B cell (primary cell): Measurements from ENCODE around the gene SHLD2. TPM values are rescaled to one million over a fixed set of nuclear protein-coding genes. Genes with fewer than 3 reads are reported as not detected.

Source experiments
- ATAC-seq: fragments of 200-7000 bp; cut with Tn5 transposase; one replicate; pipeline ENCODE4 v1.10.0; 2021; ENCODE audit warnings: low read depth, mild to moderate bottlenecking, moderate number of reproducible peaks, moderate library complexity
- CTCF ChIA-PET: fragments of 350-600 bp; sonication (Branson Sonifier 250); formaldehyde crosslinking; loops from one replicate; lab custom pipeline; 2021; ENCODE audit warnings: antibody characterized with exemption, inconsistent platforms; lab: Charles Lee
- POLR2A ChIA-PET: fragments of 350-600 bp; sonication (Branson Sonifier 250); formaldehyde crosslinking; loops from one replicate; lab custom pipeline; 2021; ENCODE audit warnings: antibody characterized with exemption; lab: Charles Lee
- DNase-seq: peaks from one replicate; pipeline ENCODE4 v3.0.0; 2013
- H2AFZ ChIP-seq: 2 replicates; pipeline ENCODE4 v1.6.1; 2012; ENCODE audit warnings: mild to moderate bottlenecking, low read depth, low read length; ENCODE audit not compliant: insufficient read depth, poor library complexity, severe bottlenecking
- H3K27ac ChIP-seq, 2 donors: 1 replicate in 1 of 2; 2 replicates in 1 of 2; pipeline ENCODE4 v1.5.1; 2012 to 2013; ENCODE audit warnings: low read length in 2 of 2, mild to moderate bottlenecking in 2 of 2, moderate library complexity in 1 of 2
- H3K27me3 ChIP-seq, 4 experiments: fragments of 200-600 bp in 1 of 4; sonication (generic) in 1 of 4; replicated peaks in 1 of 4; 1 replicate in 2 of 4; 2 replicates in 2 of 4; pipeline versions ENCODE4 v1.6.1 to v1.7.0; 2013 to 2016; ENCODE audit warnings: low read length in 3 of 4, mild to moderate bottlenecking in 2 of 4, mixed read lengths in 1 of 4, moderate library complexity in 1 of 4; ENCODE audit not compliant: insufficient read depth in 4 of 4, control insufficient read depth in 3 of 4; ENCODE audit errors: control extremely low read depth in 1 of 4
- H3K36me3 ChIP-seq, 2 experiments: replicated peaks in 1 of 2; 1 replicate in 1 of 2; 2 replicates in 1 of 2; pipeline versions ENCODE4 v1.6.1 to v1.7.1; 2013; ENCODE audit warnings: low read length in 1 of 2; ENCODE audit not compliant: insufficient read depth in 2 of 2, control insufficient read depth in 1 of 2; ENCODE audit errors: control extremely low read depth in 1 of 2, extremely low read depth in 1 of 2
- H3K4me1 ChIP-seq, 2 donors: fragments of 200-600 bp in 1 of 2; sonication (generic) in 1 of 2; 1 replicate in 1 of 2; 2 replicates in 1 of 2; pipeline versions ENCODE4 v1.5.1 to v1.6.1; 2013 to 2017; ENCODE audit warnings: low read length in 2 of 2; ENCODE audit not compliant: control insufficient read depth in 2 of 2, insufficient read depth in 2 of 2
- H3K4me2 ChIP-seq: replicated peaks from 2 replicates; pipeline ENCODE3; 2012; ENCODE audit warnings: mild to moderate bottlenecking, low read depth, low read length; ENCODE audit not compliant: poor library complexity, severe bottlenecking
- H3K4me3 ChIP-seq, 5 experiments: fragments of 200-600 bp in 1 of 5; sonication (generic) in 1 of 5; 1 replicate in 3 of 5; 2 replicates in 2 of 5; pipeline versions ENCODE4 v1.5.1 to v1.7.0; 2011 to 2016; ENCODE audit warnings: low read length in 4 of 5, mild to moderate bottlenecking in 4 of 5, low read depth in 2 of 5, control low read depth in 1 of 5, moderate library complexity in 1 of 5; ENCODE audit not compliant: insufficient read depth in 1 of 5; ENCODE audit errors: control extremely low read depth in 1 of 5, extremely low read depth in 1 of 5
- H3K79me2 ChIP-seq: fragments of 200-600 bp; sonication (generic); one replicate; pipeline ENCODE4 v1.6.0; 2016; ENCODE audit warnings: low read length; ENCODE audit not compliant: control insufficient read depth, insufficient read depth
- H3K9ac ChIP-seq: fragments of 200-600 bp; sonication (generic); 2 replicates; pipeline ENCODE4 v1.6.1; 2017; ENCODE audit warnings: mild to moderate bottlenecking, low read length, moderate library complexity
- H3K9me3 ChIP-seq, 3 donors: one replicate each; pipeline versions ENCODE4 v1.6.1 to v1.7.1; 2013; ENCODE audit warnings: low read length in 2 of 3; ENCODE audit not compliant: control insufficient read depth in 2 of 3, insufficient read depth in 1 of 3; ENCODE audit errors: control extremely low read depth in 1 of 3
- H4K20me1 ChIP-seq: 2 replicates; pipeline ENCODE4 v1.6.0; 2012; ENCODE audit warnings: mild to moderate bottlenecking, low read length; ENCODE audit not compliant: insufficient read depth, control insufficient read depth, poor library complexity, severe bottlenecking
- H3K27ac Mint-ChIP-seq: one replicate; pipeline ENCODE4 v1.8.0; 2021; ENCODE audit warnings: mixed read lengths
- H3K27me3 Mint-ChIP-seq: one replicate; pipeline ENCODE4 v1.8.0; 2021; ENCODE audit warnings: mixed read lengths
- H3K4me1 Mint-ChIP-seq: one replicate; pipeline ENCODE4 v1.8.0; 2021; ENCODE audit warnings: mixed read lengths
- H3K4me3 Mint-ChIP-seq: one replicate; pipeline ENCODE4 v1.8.0; 2021; ENCODE audit warnings: mixed read lengths
- H3K9me3 Mint-ChIP-seq: one replicate; pipeline ENCODE4 v1.8.0; 2022; ENCODE audit warnings: mixed read lengths; ENCODE audit not compliant: insufficient read depth
- EZH2 ChIP-seq: IDR thresholded peaks from 2 replicates; pipeline ENCODE4 v1.6.1; 2012; ENCODE audit warnings: borderline replicate concordance, low read depth, mild to moderate bottlenecking, moderate library complexity, low read length; ENCODE audit not compliant: insufficient read depth, poor library complexity, severe bottlenecking
- WGBS: methylation state at CpG from one replicate; pipeline ENCODE4 v1.1.5; 2013; ENCODE audit warnings: missing lambda C conversion rate; ENCODE audit not compliant: insufficient coverage; 5-methylcytosine and 5-hydroxymethylcytosine counted together
- intact Hi-C: fragments of 100-400 bp; cut with micrococcal nuclease; formaldehyde crosslinking; loops from one replicate; pipeline ENCODE4 v1.10.0; 2022
- polyA plus RNA-seq: library from polyadenylated mRNA; depleted of rRNA; stranded (reverse); fragments of >200 nt; gene quantifications from 2 replicates; pipeline ENCODE4 v1.2.3, GENCODE V29; 2012
- total RNA-seq, 2 donors: library from RNA; stranded (reverse); fragments of 120-200 nt in 1 of 2; gene quantifications; 1 replicate in 1 of 2; 2 replicates in 1 of 2; pipeline versions ENCODE4 v1.2.3 to v1.2.4, GENCODE V29; 2013 to 2022
- TF ChIP-seq, protein P1 (sequence below): fragments of 200-600 bp; IDR thresholded peaks from one replicate; pipeline ENCODE4 v1.8.0; 2022; ENCODE audit warnings: antibody characterized with exemption, mild to moderate bottlenecking

SHLD2 gene
- total and polyA plus RNA-seq, 2 donors (not counting 1 experiment from before 2014, with no cell fraction given) = 9.0 to 22.3 TPM

DNA sequence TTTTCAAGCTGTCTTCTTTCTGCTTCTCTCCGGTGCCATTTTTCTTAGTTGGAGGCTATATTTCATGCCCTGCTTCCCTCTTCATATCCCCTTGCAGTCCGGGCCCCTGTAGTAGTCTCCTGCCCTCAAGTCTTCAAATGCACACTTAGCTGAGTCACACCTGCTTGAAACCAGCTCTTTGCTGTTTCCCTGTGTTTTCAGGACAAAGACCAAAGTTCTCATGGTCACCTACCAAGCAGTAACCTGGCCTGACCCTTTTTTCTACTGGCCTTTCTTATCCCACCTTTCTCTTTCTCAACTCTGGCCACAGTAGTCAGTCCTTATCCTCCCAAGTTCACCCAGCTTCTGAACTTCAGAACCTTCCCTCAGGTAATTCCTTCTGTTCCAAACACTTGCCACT, 28.8 kb upstream of the SHLD2 start:
- DNase-seq (no peak), ATAC-seq (no peak)
- Histone ChIP-seq H3K4me1 (no peaks in the 10 kb centered on the region), H3K9me3 (no peaks in the 10 kb centered on the region), H3K9ac (no peak overlapping the region), H3K27ac (no peak overlapping the region), H3K4me2 (no peak overlapping the region), H3K36me3 (peaks cover 22 to 73% of the 10 kb centered on the region in 2 experiments), H4K20me1 (no peaks in the 10 kb centered on the region), H3K27me3 (no peaks in the 10 kb centered on the region), H3K4me3 (no peak overlapping the region), H3K79me2 (no peaks in the 10 kb centered on the region), H2AFZ (no peak overlapping the region)
- Mint-ChIP-seq H3K4me3 (no peak overlapping the region), H3K4me1 (no peaks in the 10 kb centered on the region), H3K9me3 (no peaks in the 10 kb centered on the region), H3K27me3 (no peaks in the 10 kb centered on the region), H3K27ac (no peak overlapping the region)
- CTCF ChIA-PET = no interaction called here
- TF ChIP-seq EZH2 = no peak
- TF ChIP-seq, protein P1, sequence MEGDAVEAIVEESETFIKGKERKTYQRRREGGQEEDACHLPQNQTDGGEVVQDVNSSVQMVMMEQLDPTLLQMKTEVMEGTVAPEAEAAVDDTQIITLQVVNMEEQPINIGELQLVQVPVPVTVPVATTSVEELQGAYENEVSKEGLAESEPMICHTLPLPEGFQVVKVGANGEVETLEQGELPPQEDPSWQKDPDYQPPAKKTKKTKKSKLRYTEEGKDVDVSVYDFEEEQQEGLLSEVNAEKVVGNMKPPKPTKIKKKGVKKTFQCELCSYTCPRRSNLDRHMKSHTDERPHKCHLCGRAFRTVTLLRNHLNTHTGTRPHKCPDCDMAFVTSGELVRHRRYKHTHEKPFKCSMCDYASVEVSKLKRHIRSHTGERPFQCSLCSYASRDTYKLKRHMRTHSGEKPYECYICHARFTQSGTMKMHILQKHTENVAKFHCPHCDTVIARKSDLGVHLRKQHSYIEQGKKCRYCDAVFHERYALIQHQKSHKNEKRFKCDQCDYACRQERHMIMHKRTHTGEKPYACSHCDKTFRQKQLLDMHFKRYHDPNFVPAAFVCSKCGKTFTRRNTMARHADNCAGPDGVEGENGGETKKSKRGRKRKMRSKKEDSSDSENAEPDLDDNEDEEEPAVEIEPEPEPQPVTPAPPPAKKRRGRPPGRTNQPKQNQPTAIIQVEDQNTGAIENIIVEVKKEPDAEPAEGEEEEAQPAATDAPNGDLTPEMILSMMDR = no peak
- POLR2A ChIA-PET = no interaction called here
- intact Hi-C loops = no loop called here
- 100% methylated on average over 2 of the region's 2 CpGs for WGBS

DNA sequence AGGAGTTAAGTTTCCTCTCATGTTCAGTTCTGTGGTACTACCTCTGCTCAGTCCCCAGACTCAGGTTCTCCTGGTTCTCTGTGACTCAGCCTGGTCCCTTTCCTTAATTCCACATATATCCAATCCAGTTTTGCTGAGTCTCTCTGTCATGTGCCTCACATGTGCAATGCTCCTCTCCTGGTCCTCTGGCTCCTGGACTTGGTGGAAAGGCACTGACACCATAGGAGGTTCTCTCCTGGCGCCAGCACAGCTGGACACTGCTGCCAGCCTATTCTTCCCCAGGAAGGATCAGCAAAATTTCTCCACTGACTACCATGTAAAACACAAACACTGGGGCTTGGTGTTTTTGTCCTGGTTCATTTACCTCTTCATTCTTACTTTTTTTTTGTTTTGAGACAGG, 28.1 kb upstream of the SHLD2 start:
- no peaks in the 10 kb centered on the region for H3K9me3 ChIP-seq
- no peak for TF ChIP-seq EZH2
- TF ChIP-seq, protein P1 = no peak
- Mint-ChIP-seq H3K27me3 (no peaks in the 10 kb centered on the region), H3K4me3 (no peak overlapping the region), H3K4me1 (no peaks in the 10 kb centered on the region), H3K9me3 (no peaks in the 10 kb centered on the region), H3K27ac (no peak overlapping the region)
- no peak overlapping the region for H3K4me3 ChIP-seq
- H2AFZ ChIP-seq = no peak overlapping the region
- intact Hi-C loops = no loop called here
- H3K4me1 ChIP-seq = no peaks in the 10 kb centered on the region
- no peaks in the 10 kb centered on the region for H4K20me1 ChIP-seq
- H3K79me2 ChIP-seq = no peaks in the 10 kb centered on the region
- H3K27ac ChIP-seq = no peak overlapping the region
- no peaks in the 10 kb centered on the region for H3K27me3 ChIP-seq
- POLR2A ChIA-PET = interaction anchor here (0.6 kb wide), 1 partner anchor 127 kb away, joined by 5 read pairs; no protein-coding TSS in a partner anchor
- CTCF ChIA-PET = no interaction called here
- no peak for ATAC-seq
- no peak overlapping the region for H3K4me2 ChIP-seq
- no peak for DNase-seq
- 100% methylated on average over 1 of the region's 1 CpG for WGBS
- peaks cover 23 to 71% of the 10 kb centered on the region in 2 experiments for H3K36me3 ChIP-seq
- H3K9ac ChIP-seq = no peak overlapping the region
